Measurements from ENCODE around the gene DLEU7.

DLEU7 gene

DNA sequence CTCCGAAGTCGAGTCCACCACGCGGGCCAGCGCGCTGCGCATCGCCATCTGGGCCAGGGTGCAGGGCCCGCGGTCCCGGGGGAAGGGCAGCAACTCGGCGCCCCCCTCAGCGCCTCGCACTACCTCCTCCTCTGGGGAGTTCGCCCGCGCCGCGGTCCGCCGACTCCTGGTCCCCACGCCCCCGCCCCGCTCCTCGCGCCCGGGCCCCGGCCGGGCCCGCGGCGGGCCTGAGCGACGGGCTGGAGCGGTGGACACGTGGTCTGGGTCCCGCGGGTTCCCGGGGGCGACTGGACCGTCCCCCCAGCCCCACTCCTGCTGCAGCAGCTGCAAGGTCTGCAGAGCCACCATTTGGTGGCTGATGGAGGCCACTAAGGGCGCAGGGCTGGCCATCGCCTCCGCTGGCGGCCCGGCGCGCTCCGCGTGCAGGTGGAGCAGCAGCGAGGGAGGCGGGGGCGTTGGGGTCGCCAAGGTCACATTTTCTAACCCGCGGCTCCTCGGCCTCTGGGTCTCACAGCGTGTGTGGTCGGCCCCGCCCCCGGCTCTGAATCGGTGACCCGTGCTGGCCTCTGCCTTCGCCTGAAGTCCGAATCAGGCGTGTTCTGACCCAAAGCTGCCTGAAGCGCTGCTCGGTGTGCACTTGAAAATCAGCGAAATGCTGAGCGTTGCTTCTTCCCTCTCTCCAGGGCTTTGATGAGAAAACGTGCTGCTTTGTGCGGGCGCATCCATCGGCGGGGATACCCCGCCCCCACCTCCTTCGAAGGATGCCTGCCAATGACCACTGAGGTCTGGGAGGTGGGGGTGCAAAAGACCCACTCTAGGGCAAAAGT lies at the start of gene DLEU7:
TSS of gene DLEU7 (minus strand) at position 436 of the 827 bp plus-strand sequence. CDS start at position 390, 46 bp downstream.
- DNase-seq (ENCODE audit: low read depth in 2 of 2): no peak

GRCh38 chr13:50892210-50892944 lies 48.9 kb upstream of the DLEU7 start:
- DNase-seq (ENCODE audit: low read depth in 2 of 2): no peak

DNA sequence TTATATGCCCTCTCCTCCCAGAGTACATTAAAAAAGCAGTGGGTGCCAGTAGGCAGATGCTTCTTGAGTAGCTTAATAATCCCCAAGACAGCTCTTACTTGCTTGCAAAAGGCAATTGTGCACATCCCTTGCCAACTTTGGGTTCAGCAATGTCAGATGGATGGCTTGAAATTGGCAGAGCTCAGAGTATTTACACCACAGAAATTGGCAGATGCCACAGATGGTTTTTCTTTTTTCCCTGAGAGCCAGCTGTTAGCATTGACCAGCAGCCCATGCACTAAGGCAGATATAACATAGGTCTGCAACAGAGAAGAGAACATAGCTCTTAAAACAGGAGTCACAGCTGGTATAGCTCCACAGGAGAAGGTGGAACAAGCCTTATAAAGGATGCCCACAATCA lies 47.7 kb upstream of the DLEU7 start:
- no peak for DNase-seq (ENCODE audit: low read depth in 2 of 2)

DNA sequence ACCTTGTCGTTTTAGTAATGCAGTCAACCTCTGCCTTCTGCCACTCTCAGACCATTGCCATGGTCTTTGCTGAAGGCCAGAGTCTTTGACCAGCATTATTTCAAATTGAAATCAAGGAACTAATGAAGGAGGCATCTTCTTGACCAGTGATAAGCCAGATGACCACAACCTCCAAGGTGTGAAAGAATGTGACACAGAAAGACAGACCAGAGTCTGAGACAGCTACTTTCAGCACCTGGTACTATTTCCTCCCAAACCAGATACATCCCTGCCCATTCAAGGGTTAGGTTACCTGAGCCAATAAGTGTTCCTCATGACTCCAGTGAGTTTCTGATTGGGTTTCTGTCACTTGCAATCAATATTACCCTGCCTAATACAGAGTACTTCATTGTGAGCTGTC lies 45.8 kb upstream of the DLEU7 start:
- no peak for DNase-seq (ENCODE audit: low read depth in 2 of 2)

- no peak for DNase-seq (ENCODE audit: low read depth in 2 of 2)
Observed at GRCh38 chr13:50888362-50888761, 44.9 kb upstream of the DLEU7 start.

DNA sequence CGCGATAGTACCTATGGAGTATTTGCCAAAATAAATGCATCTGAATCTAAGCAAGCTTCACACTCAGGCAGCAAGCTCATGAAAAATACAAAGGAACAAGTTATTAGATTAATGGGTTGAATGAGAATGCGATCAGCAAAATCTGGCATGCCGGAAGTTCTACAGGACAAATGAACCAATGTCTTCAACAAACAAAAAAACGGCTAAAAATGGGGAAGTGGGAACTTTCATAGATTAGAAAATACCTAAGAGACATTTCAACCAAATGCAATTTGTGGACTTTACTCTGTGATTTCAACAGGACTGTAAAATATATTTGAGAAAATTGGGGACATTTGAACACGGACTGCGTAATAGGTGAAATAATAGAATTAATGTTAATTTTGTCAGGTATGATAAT lies 43.7 kb upstream of the DLEU7 start:
- DNase-seq (ENCODE audit: low read depth in 2 of 2): no peak

GRCh38 chr13:50884265-50884664 lies 40.8 kb upstream of the DLEU7 start:
- no peak for DNase-seq (ENCODE audit: low read depth in 2 of 2)

DNA sequence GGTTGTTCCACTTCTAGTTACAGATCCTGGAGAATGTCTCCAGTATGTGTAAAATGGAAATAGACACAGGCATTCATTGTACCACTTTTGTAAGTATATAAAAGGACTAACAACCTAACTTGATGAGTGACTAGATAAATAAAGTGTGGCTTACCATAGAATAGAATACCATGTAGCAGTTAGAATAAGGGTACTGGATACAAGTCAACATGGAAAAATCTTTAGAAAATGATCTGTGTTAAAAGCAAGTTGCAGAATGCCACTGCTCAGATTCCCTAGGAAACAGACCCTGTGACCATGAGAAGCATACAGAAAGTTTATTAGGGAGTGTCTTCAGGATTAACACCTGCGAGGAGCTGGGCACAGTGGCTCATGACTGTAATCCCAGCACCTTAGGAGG lies 40.2 kb upstream of the DLEU7 start:
- DNase-seq (ENCODE audit: low read depth in 2 of 2): no peak

DNA sequence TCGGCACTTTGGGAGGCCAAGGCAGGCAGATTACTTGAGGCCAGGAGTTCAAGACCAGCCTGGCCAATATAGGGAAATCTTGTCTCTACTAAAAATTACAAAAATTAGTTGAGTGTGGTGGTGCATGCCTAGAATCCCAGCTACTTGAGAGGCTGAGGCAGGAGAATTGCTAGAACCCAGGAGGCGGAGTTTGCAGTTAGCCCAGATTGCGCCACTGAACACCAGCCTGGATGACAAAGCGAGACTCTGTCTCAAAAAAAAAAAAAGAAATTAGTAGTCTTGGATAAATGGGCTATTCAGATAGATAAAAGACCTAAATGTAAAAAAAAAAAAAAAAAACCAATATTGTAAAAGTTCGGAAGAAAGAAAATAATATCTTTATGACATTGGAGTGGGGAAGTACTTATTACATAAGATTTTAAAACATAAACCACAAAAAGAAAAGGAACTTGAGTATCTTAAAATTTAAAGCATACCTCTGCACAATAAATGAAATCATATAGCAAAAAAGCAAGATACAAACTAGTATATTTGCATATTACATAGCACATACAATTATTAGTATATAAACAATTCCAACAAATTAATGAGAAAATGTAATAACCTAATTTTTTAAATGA lies 39.4 kb upstream of the DLEU7 start:
- DNase-seq (ENCODE audit: low read depth in 2 of 2): no peak

GRCh38 chr13:50873991-50874390 lies 30.5 kb upstream of the DLEU7 start:
- no peak for DNase-seq (ENCODE audit: low read depth in 2 of 2)

GRCh38 chr13:50873467-50873866 lies 30.0 kb upstream of the DLEU7 start:
- no peak for DNase-seq (ENCODE audit: low read depth in 2 of 2)

DNA sequence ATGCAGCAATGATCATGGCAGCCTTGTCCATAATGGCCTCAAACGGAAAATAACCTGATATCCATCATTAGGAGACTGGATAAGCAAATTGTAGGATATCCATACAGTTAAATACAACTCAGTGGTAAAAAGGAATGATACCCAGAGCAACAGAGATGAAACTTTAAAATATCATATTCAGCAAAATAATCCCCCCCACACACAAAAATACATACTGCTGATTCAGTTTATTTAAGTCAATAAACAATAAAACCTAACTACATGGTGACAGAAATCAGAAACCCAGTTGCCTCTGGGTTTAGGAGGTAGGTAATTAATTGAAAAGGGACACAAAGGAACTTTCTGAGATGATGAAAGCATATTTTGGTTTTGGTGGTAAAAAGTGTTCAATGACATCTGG lies 27.9 kb upstream of the DLEU7 start:
- DNase-seq (ENCODE audit: low read depth in 2 of 2): no peak

DNA sequence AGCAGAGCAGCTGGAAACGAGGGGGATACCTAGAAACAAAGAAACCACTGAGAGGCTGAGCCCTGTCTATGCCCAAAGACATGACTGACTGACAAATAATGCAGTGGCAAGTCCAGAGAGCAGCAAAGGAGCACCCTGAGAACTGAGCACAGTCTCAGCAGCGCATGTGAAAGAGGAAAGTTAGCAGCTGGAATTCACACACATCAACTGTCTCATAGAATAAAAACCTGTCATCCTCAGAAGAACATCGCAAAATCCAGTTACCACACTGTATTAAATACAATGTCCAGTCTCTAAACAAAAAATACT lies 24.1 kb upstream of the DLEU7 start:
- no peak for DNase-seq (ENCODE audit: low read depth in 2 of 2)

DNA sequence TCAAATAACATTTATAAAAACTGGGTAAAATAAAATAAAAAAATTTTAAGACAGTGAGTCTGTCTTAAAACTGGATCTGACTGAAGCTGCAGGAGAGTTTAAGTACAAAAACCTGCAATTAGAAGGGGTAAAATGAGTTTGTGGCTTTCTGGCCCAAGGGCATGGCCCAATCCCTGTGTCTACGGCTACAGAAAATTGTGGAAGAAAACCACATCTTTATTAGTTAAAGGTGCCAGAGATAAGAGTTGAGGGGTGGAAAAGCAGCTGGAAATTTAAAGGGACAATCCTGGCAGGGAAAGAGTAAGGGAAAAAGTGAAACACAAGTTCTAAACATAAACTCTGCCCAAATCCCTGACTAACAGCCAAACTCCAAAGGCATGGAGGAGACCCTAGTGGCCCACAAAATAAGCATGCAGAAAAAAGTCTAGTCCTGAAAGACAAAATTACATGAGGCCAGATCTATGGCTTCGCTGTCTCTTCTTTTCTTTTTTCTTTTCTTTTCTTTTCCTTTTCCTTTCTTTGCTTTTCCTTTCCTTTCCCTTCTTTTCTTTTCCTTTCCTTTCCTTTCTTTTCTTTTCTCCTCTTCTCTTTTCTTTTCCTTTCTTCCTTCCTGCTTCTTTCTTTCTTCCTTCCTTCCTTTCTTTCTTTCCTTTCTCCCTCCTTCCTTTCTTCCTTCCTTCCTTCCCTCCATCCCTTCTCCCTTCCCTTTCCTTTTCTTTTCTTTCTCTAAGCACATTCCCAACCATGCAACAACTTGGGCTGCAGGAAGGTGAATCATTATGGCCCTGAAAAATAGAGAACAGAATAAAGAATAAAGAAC lies 23.5 kb upstream of the DLEU7 start:
- DNase-seq (ENCODE audit: low read depth in 2 of 2): no peak

DNA sequence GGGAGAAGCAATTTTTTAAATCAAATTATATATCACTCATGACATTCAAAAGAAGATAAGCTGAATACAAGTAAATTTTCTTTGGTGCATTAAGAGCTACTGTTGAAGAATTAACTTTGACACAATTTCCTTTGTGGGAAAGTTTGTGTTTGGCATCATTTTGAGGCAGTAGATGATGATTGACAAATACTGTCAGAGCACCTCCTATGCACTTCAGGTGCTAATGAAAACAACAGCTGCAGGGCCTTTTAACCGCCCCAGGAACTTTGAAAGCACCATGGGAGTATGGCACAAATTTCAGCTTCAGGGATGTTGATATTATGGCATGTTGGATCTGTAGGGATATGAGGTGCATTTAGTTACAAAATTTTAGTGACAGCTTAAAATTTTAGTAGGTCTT lies 21.0 kb upstream of the DLEU7 start:
- DNase-seq (ENCODE audit: low read depth in 2 of 2): no peak

DNA sequence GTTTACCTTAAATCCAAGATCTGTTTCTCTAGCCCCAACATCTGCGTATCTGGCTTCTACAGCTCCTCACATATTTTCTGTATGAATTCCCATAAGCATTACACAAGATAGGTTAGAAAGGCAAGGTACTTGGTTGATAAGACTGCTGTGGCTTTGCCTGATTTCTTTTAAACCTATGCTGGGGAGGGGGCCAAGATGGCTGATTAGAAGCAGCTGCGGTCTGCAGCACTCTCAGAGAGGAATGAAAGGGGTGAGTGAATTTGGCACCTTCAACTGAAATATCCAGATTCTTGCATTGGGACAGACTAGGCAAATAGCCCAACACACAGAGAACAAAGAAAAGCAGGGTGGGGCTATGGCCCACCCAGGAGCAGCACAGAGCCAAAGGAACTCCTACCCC lies 12.2 kb upstream of the DLEU7 start:
- DNase-seq (ENCODE audit: low read depth in 2 of 2): no peak

DNA sequence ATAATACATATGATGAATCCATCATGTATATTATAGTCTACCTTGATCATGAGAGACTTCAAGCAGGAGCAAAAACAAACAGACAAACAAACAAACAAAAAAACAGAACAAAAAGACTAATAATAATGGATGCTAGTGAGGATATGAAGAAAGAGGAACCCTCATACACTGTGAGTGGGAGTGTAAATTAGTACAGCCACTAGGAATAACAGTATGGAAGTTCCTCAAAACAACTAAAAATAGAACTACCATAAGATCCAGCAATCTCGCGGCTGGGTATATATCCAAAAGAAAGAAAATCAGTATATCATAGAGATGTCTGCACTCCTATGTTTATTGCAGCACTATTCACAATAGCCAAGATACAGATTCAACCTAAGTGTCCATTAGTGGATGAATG lies 7.0 kb upstream of the DLEU7 start:
- no peak for DNase-seq (ENCODE audit: low read depth in 2 of 2)

DNA sequence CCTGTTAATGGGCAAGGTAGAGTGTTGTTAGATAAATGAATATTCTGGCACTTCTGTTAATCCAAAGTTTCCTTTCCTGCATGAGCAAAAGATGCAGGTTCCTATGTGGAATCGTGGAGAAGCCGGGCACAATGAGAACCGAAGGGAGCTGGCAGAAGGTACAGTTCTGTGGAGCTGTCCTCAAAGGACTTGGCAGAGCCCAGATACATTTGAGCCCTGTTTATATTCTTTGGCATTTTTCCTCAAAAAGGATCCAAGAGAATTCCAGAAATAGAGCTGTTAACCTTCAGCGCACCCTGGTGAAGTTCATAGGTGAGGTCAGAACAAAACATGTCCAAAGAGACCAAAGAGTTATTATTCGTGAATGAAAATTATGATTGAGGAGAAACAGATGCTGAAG lies 4.0 kb upstream of the DLEU7 start:
- no peak for DNase-seq (ENCODE audit: low read depth in 2 of 2)

- DNase-seq (ENCODE audit: low read depth in 2 of 2): no peak
Observed at GRCh38 chr13:50846861-50847475, 3.5 kb upstream of the DLEU7 start.

GRCh38 chr13:50845211-50845610 lies 1.7 kb upstream of the DLEU7 start:
- DNase-seq (ENCODE audit: low read depth in 2 of 2): no peak

DNA sequence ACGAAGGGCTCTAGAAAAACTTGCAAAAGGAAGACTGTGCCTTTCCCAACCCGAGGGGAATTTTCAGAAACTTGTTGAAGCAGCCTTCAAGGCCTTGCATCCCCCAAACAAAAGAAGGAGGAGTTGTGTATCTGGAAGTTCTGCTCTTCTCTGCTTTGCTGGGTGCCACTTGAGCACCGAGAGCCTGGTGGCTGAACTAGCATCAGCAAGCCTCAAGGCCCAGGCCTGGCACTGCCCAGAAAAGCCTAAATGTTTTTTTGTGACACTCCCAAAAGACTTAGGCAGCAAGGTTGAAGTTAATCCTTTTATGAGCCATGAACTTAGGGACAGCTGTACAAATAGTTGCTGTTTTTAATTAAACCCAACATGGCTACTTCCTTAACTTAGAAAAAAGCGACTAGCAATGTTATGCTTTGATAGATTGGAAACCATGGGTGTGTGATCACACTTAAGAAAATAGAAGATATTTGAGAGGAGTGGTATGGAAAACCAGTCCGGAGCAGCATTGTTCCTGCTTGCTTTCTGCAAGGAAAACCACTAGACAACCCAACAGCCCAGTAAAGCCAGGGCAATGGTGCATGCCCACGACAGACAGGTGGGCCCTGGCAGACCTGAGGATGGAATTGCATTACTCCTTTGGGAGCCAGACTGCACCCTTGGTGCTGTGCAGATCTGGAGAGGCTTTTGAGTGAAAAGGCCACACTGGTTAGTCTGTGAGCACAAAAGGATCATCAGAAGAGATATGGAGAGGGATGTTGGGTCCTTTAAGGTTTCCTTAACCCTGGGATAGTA lies 788 bp upstream of the DLEU7 start:
- DNase-seq (ENCODE audit: low read depth in 2 of 2): no peak

Measured in stimulated activated CD8-positive, alpha-beta memory T cell treated with anti-CD3 and anti-CD28 coated beads, Interleukin-15, amount 100 ng/mL, for 4 hours (primary cell).